ENCODE data around the gene AGAP5. TPM values are rescaled to one million over a fixed set of nuclear protein-coding genes. Genes with fewer than 3 reads are reported as not detected.
"Not testable (repeated sequence)": the region's sequence is repeated elsewhere in the genome, so short reads cannot be mapped to it uniquely, and the experiment has no call there.

Gene AGAP5
- total RNA-seq, 2 experiments from 2014 or later: 7.8 to 9.0 TPM

DNA sequence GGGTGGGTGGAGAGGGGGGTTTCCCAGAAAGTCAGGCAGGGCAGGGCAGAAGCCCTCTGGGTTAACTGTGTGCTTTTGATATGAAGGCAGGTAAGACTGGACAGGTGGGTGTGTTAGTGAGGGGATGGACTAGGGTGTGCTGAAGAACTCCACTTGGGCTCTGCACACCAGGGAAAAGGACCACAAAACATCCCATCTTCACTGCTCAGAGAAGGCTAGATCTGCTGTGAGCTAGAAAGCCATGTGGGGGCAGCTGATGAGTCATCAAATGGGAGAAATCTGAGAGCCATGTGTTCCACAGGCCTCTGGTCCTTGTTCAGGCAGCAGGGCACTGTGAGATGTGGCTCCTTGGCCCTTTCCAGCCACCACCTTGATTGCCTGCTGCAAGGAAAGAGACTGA is 9.7 kb upstream of the AGAP5 start:
- H3K27me3 Mint-ChIP-seq (ENCODE audit: low read depth); H3K27ac Mint-ChIP-seq; H3K9me3 Mint-ChIP-seq; CTCF ChIA-PET; DNase-seq; H3K4me1 Mint-ChIP-seq (ENCODE audit: low read depth); H3K4me3 Mint-ChIP-seq; H3K36me3 Mint-ChIP-seq (ENCODE audit: low read depth); intact Hi-C loops (cut with micrococcal nuclease): not testable (repeated sequence)

DNA sequence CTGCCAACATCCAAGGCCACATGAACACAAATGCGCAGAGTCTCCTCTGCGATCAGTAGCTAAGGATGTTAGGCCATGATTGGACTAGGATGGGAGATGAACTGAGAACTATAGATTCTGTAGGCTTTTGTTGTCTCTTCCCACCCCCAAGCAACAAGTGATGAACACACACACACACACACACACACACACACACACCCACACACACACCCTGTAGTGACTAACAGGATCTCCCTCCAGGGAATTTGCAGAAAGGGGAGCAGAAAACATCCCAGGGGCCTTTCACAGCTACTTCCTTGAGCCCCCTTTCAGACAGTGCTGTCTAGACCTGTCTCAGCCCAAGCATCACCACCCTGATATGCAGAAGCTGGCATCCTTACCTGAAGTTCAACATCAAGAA is 8.6 kb upstream of the AGAP5 start:
- H3K4me3 Mint-ChIP-seq; H3K27me3 Mint-ChIP-seq (ENCODE audit: low read depth); H3K27ac Mint-ChIP-seq; intact Hi-C loops (cut with micrococcal nuclease); H3K9me3 Mint-ChIP-seq; CTCF ChIA-PET; H3K4me1 Mint-ChIP-seq (ENCODE audit: low read depth); DNase-seq: not testable (repeated sequence)
- peaks cover 10% of the 10 kb centered on the region for H3K36me3 Mint-ChIP-seq (ENCODE audit: low read depth)

DNA sequence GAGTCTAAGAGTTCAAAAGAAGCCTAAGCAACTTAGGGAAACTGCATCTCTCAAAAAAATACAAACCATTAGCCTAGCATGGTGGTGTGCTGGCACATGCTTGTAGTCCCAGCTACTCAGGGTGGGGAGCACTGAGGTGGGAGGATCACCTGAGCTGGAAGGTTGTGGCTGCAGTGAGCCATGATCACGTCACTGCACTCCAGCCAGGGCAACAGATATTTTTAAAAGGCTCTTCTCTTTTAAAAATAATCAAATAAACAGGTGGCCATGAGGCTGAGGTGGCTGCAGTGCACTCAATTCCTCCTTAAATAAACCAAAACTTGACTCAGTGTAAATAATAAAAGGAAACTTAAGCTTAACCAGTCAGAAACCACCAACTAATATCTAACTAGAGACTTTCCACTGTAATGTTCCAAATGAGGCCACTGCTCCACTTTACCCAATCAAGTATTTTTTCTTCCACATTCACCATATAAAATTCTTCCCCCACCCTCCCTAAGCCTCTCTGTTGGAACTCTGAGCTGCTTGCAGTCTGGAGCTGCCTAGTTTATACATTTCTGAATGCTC is 7.7 kb upstream of the AGAP5 start:
- H3K4me1 Mint-ChIP-seq (ENCODE audit: low read depth); CTCF ChIA-PET; H3K9me3 Mint-ChIP-seq; intact Hi-C loops (cut with micrococcal nuclease); H3K36me3 Mint-ChIP-seq (ENCODE audit: low read depth); DNase-seq; H3K4me3 Mint-ChIP-seq; H3K27me3 Mint-ChIP-seq (ENCODE audit: low read depth); H3K27ac Mint-ChIP-seq: not testable (repeated sequence)

DNA sequence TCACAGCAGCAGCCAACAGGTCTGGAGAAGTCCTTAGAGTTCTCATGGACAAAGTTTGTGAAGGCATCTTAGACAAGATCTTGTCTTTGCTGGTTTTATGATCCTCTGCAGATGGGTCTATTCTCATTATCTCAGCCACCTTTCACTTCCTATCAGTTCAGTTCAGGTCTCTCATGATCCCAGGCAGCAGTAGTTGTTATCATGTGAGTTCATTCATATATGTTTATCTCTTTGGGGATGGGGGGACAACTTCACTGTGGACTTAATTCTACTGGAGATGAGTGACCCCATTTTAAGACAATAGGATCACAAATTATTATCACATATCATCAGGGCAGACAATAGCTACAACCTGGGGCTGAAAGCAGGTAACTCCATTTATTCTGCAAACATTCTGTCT is 6.0 kb upstream of the AGAP5 start:
- H3K4me1 Mint-ChIP-seq (ENCODE audit: low read depth); H3K9me3 Mint-ChIP-seq; H3K4me3 Mint-ChIP-seq; H3K27me3 Mint-ChIP-seq (ENCODE audit: low read depth); CTCF ChIA-PET; DNase-seq; H3K27ac Mint-ChIP-seq; intact Hi-C loops (cut with micrococcal nuclease): not testable (repeated sequence)
- peaks cover 12% of the 10 kb centered on the region for H3K36me3 Mint-ChIP-seq (ENCODE audit: low read depth)

DNA sequence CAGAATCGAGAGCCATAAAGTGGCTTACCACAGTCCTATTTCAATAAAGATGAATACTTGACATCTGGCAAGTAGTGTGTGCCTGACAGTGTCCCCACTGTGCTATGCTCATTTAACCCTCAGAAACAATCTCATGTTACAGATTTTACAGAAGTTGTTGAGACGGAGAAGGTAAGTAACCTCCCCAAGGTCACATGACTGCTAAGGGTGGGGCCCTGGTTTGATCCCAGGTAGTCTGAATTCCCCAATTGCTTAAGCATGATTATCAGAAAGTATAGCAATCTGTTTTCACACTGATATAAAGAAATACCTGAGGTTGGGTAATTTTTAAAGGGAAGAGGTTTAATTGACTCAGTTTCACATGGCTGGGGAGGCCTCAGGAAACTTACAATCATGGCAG is 910 bp upstream of the AGAP5 start:
- H3K36me3 Mint-ChIP-seq (ENCODE audit: low read depth): peaks cover 15% of the 10 kb centered on the region
- H3K27me3 Mint-ChIP-seq (ENCODE audit: low read depth); H3K9me3 Mint-ChIP-seq; CTCF ChIA-PET; DNase-seq; intact Hi-C loops (cut with micrococcal nuclease); H3K4me3 Mint-ChIP-seq; H3K27ac Mint-ChIP-seq; H3K4me1 Mint-ChIP-seq (ENCODE audit: low read depth): not testable (repeated sequence)

DNA sequence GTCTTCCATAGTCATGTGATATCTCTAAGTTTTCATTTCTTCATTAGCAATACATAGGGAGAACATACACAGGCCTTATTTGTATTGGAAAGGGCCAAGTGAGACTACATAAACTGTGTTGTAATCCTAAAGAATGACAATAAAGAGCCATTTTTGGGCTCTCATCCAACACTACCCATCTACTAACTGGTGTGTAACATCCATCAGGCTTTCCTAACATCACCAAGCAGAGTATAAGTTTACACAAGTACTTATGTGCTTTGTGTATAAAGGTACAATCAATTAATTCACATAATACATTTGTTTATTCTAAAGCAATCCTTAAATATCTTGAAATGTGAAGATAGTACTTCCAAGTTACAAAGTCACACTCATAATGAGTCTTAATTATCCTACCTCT is 2.6 kb downstream of the AGAP5 start:
- CTCF ChIA-PET; intact Hi-C loops (cut with micrococcal nuclease); H3K4me1 Mint-ChIP-seq (ENCODE audit: low read depth); H3K27ac Mint-ChIP-seq; H3K27me3 Mint-ChIP-seq (ENCODE audit: low read depth); H3K4me3 Mint-ChIP-seq; H3K9me3 Mint-ChIP-seq; DNase-seq: not testable (repeated sequence)
- peaks cover 11% of the 10 kb centered on the region for H3K36me3 Mint-ChIP-seq (ENCODE audit: low read depth)

DNA sequence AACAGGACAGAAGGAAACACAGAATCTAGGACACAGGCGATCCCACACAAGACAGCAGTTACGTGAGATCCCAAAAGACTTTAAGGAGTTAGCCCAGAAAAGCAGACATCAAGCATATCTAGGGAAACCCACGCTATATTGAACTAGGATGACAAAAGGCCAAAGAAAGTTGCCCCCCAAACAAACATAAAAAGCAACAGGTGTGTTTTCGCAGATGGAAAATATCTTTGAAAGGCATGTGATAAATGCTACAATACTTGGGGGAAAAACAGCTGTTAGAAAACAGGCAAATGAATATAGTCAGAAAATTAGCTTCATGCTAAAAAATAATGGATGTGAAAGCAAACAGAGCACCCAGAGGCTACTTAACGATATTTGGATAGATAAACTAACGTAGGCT is 7.2 kb downstream of the AGAP5 start:
- H3K4me1 Mint-ChIP-seq (ENCODE audit: low read depth); DNase-seq; H3K27ac Mint-ChIP-seq; H3K36me3 Mint-ChIP-seq (ENCODE audit: low read depth); H3K4me3 Mint-ChIP-seq; CTCF ChIA-PET; intact Hi-C loops (cut with micrococcal nuclease); H3K9me3 Mint-ChIP-seq; H3K27me3 Mint-ChIP-seq (ENCODE audit: low read depth): not testable (repeated sequence)

DNA sequence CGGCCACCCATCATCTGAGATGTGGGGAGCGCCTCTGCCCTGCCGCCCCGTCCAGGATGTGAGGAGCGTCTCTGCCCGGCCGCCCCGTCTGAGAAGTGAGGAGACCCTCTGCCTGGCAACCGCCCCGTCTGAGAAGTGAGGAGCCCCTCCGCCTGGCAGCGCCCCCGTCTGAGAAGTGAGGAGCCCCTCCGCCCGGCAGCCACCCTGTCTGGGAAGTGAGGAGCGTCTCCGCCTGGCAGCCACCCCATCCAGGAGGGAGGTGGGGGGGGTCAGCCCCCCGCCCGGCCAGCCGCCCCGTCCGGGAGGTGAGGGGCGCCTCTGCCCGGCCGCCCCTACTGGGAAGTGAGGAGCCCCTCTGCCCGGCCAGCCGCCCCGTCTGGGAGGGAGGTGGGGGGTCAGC is 8.3 kb downstream of the AGAP5 start:
- H3K4me3 Mint-ChIP-seq; H3K4me1 Mint-ChIP-seq (ENCODE audit: low read depth); H3K9me3 Mint-ChIP-seq; DNase-seq; H3K36me3 Mint-ChIP-seq (ENCODE audit: low read depth); CTCF ChIA-PET; H3K27ac Mint-ChIP-seq; H3K27me3 Mint-ChIP-seq (ENCODE audit: low read depth); intact Hi-C loops (cut with micrococcal nuclease): not testable (repeated sequence)

DNA sequence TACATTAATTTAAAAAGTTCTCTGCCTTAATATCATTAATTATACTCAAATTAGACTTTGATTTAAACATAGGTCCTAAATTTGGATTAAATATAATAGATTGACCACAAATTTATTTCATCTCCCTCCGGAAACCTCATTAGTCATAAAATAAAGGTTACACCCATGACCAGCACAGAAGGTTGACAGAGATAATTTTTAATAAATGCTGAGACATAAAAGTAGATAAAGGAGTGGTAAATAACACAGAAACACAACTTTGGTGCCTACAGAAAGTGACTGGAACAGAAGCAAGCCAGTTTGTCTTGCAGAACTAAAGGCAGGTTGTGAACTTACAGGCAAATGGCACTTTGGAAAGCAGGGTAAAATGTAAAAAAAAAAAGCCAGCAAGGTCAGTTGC is 10.3 kb downstream of the AGAP5 start:
- CTCF ChIA-PET; H3K4me1 Mint-ChIP-seq (ENCODE audit: low read depth): not testable (repeated sequence)

DNA sequence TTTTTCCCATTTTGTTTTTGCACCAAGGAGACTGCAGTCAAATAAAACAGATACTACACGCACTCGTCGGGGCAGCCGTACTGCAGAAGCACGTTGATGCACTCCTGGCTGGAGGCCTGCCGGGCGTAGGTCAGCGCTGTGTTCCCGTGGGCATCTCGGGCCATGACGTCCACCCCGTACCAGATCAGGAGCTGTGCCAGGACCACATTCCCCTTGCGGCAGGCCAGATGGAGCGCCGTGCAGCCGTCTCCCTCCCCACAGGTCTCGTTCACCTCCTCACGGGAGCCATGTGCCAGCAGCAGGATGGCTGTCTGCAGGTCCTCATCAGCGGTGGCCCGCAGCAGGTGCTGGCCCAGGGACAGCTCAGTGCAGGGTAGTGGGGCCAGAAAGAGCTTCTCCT is 23.4 kb downstream of the AGAP5 start:
- H3K4me3 Mint-ChIP-seq; H3K36me3 Mint-ChIP-seq (ENCODE audit: low read depth); H3K27ac Mint-ChIP-seq; intact Hi-C loops (cut with micrococcal nuclease); H3K27me3 Mint-ChIP-seq (ENCODE audit: low read depth); H3K4me1 Mint-ChIP-seq (ENCODE audit: low read depth); H3K9me3 Mint-ChIP-seq; DNase-seq; CTCF ChIA-PET: not testable (repeated sequence)

More for the DNA sequence above, 10.3 kb downstream of the AGAP5 start:
- H3K4me3 Mint-ChIP-seq; H3K9me3 Mint-ChIP-seq; DNase-seq; intact Hi-C loops (cut with micrococcal nuclease); H3K27me3 Mint-ChIP-seq (ENCODE audit: low read depth); H3K36me3 Mint-ChIP-seq (ENCODE audit: low read depth); H3K27ac Mint-ChIP-seq: not testable (repeated sequence)

DNA sequence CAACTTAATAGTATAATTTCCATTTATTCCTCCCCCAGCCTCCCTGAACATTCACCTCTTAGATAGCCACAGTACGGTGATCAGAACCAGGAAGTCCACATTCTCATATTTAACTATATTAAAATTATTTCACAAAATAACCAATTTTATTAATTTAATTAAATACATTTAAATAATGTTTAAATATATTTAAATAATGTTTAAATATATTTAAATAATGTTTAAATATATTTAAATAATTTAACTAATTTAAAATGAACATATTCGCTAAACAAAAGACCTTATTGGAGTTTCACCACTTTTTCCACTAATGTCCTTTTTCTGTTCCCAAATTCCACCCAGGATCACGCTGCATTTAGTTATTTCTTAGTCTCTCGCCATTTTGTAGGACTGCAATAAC is 29.5 kb downstream of the AGAP5 start:
- H3K9me3 Mint-ChIP-seq; DNase-seq; H3K4me1 Mint-ChIP-seq (ENCODE audit: low read depth); intact Hi-C loops (cut with micrococcal nuclease); H3K36me3 Mint-ChIP-seq (ENCODE audit: low read depth); H3K4me3 Mint-ChIP-seq; H3K27me3 Mint-ChIP-seq (ENCODE audit: low read depth); CTCF ChIA-PET; H3K27ac Mint-ChIP-seq: not testable (repeated sequence)

DNA sequence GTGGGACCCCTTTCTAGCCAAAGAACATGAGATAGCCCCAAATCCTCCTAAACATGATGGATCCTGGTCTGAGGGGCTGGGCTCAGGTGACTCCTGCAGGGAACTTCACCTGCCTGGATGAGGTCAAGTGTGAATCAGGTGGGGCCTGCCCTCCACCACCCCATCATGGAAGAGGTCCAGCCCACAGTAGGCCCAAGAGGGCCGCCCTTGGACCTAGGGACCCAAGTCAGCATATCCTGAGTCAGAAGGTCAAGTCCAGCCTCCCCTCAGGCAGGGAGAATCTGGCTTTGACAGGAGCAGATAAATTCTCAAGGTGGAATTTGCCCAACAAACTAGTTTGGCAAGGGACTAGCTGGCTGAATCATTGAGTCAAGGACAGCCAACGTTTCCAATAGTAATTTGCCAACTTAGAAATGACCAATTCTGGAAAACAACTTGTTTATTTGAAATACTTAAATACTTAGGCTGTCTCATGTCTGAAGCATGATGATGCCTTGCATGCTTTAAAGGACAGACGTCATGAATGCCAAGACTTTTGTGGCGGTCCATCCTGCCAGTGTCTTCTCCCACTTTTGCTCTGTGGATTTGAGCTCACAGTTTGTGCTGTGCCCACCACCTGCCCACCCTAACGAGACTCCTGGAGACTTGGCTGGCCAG is 31.6 kb downstream of the AGAP5 start:
- H3K27me3 Mint-ChIP-seq (ENCODE audit: low read depth); intact Hi-C loops (cut with micrococcal nuclease); H3K27ac Mint-ChIP-seq; CTCF ChIA-PET; H3K4me3 Mint-ChIP-seq; H3K36me3 Mint-ChIP-seq (ENCODE audit: low read depth); DNase-seq; H3K9me3 Mint-ChIP-seq; H3K4me1 Mint-ChIP-seq (ENCODE audit: low read depth): not testable (repeated sequence)

DNA sequence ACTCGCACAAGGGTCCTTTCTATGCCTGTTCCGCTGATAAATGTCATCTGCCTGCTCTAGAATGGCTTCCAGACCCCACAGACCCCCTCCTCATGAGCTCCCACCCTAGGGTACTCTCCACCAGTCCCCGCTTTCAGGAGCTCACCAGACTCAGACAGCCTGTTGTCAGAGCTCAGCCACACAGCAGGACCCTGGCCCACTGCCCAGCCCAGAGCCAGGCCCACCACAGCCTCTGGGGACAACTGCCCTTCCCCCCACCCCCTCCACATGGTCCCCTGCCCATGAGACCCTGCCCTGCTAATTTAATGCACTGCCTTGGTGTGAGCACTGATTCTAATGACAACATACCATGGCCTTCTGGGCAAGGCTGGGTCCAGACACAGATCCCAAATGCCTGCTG is 32.3 kb downstream of the AGAP5 start:
- H3K27me3 Mint-ChIP-seq (ENCODE audit: low read depth); DNase-seq; CTCF ChIA-PET; H3K9me3 Mint-ChIP-seq; H3K4me3 Mint-ChIP-seq; H3K27ac Mint-ChIP-seq; intact Hi-C loops (cut with micrococcal nuclease); H3K4me1 Mint-ChIP-seq (ENCODE audit: low read depth); H3K36me3 Mint-ChIP-seq (ENCODE audit: low read depth): not testable (repeated sequence)

Measured in activated naive CD4-positive, alpha-beta T cell treated with anti-CD3 and anti-CD28 coated beads for 36 hours (primary cell).